Measurements from ENCODE around the gene DISP1. TPM values are rescaled to one million over a fixed set of nuclear protein-coding genes. Genes with fewer than 3 reads are reported as not detected.

DISP1 gene
- total and polyA plus RNA-seq, 10 of the 15 experiments (the other 5 are each of a cell fraction or from before 2014, with no cell fraction given), result 0.11 to 1.4 (median 0.72) TPM

DNA sequence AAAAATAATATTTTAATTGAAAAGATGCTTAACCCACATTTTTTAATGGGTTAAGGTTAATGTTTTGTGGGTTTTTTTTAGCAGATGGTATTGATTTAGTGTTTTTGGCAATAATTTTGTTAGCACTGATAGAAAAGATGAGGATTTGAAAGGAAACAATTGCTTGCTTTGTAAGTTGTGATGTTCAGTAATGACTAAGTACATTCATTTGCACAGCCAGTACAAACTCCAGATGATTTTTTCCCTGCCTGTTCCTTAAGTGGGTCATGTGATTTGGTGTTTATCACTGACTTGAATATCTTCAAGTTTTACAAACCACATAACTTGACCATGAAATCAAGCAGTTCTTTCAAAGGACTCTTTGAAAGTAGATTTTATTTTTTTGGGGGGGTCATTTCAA lies 15.0 kb downstream of the DISP1 start (continued):
- TF ChIP-seq, protein P1, sequence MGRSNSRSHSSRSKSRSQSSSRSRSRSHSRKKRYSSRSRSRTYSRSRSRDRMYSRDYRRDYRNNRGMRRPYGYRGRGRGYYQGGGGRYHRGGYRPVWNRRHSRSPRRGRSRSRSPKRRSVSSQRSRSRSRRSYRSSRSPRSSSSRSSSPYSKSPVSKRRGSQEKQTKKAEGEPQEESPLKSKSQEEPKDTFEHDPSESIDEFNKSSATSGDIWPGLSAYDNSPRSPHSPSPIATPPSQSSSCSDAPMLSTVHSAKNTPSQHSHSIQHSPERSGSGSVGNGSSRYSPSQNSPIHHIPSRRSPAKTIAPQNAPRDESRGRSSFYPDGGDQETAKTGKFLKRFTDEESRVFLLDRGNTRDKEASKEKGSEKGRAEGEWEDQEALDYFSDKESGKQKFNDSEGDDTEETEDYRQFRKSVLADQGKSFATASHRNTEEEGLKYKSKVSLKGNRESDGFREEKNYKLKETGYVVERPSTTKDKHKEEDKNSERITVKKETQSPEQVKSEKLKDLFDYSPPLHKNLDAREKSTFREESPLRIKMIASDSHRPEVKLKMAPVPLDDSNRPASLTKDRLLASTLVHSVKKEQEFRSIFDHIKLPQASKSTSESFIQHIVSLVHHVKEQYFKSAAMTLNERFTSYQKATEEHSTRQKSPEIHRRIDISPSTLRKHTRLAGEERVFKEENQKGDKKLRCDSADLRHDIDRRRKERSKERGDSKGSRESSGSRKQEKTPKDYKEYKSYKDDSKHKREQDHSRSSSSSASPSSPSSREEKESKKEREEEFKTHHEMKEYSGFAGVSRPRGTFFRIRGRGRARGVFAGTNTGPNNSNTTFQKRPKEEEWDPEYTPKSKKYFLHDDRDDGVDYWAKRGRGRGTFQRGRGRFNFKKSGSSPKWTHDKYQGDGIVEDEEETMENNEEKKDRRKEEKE (IDR thresholded peaks at IDR 0.05), result no peak
- TF ChIP-seq, protein P2, sequence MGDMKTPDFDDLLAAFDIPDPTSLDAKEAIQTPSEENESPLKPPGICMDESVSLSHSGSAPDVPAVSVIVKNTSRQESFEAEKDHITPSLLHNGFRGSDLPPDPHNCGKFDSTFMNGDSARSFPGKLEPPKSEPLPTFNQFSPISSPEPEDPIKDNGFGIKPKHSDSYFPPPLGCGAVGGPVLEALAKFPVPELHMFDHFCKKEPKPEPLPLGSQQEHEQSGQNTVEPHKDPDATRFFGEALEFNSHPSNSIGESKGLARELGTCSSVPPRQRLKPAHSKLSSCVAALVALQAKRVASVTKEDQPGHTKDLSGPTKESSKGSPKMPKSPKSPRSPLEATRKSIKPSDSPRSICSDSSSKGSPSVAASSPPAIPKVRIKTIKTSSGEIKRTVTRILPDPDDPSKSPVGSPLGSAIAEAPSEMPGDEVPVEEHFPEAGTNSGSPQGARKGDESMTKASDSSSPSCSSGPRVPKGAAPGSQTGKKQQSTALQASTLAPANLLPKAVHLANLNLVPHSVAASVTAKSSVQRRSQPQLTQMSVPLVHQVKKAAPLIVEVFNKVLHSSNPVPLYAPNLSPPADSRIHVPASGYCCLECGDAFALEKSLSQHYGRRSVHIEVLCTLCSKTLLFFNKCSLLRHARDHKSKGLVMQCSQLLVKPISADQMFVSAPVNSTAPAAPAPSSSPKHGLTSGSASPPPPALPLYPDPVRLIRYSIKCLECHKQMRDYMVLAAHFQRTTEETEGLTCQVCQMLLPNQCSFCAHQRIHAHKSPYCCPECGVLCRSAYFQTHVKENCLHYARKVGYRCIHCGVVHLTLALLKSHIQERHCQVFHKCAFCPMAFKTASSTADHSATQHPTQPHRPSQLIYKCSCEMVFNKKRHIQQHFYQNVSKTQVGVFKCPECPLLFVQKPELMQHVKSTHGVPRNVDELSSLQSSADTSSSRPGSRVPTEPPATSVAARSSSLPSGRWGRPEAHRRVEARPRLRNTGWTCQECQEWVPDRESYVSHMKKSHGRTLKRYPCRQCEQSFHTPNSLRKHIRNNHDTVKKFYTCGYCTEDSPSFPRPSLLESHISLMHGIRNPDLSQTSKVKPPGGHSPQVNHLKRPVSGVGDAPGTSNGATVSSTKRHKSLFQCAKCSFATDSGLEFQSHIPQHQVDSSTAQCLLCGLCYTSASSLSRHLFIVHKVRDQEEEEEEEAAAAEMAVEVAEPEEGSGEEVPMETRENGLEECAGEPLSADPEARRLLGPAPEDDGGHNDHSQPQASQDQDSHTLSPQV (IDR thresholded peaks at IDR 0.05), result no peak
- TF ChIP-seq, protein P3, sequence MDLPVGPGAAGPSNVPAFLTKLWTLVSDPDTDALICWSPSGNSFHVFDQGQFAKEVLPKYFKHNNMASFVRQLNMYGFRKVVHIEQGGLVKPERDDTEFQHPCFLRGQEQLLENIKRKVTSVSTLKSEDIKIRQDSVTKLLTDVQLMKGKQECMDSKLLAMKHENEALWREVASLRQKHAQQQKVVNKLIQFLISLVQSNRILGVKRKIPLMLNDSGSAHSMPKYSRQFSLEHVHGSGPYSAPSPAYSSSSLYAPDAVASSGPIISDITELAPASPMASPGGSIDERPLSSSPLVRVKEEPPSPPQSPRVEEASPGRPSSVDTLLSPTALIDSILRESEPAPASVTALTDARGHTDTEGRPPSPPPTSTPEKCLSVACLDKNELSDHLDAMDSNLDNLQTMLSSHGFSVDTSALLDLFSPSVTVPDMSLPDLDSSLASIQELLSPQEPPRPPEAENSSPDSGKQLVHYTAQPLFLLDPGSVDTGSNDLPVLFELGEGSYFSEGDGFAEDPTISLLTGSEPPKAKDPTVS (IDR thresholded peaks at IDR 0.05; ENCODE audit: low read depth, low read length), result no peak
- no peak for TF ChIP-seq CBX5 (IDR thresholded peaks at IDR 0.05; ENCODE audit: low read depth)
- TF ChIP-seq MTA2 (IDR thresholded peaks at IDR 0.05; ENCODE audit: low read depth), result no peak
- TF ChIP-seq NR2C2 (IDR thresholded peaks at IDR 0.05; ENCODE audit: borderline replicate concordance, control insufficient read depth, insufficient read length, low read depth), result no peak
- TF ChIP-seq POU2F2 (IDR thresholded peaks at IDR 0.05; ENCODE audit: borderline replicate concordance, low read depth, low read length), result no peak
- TF ChIP-seq TCF7 (IDR thresholded peaks at IDR 0.05; ENCODE audit: borderline replicate concordance), result no peak
- TF ChIP-seq CBX3 (IDR thresholded peaks at IDR 0.05; ENCODE audit: borderline replicate concordance, low read depth), result no peak
- no peak for TF ChIP-seq MXI1 (IDR thresholded peaks at IDR 0.05; ENCODE audit: low read depth, low read length)
- no peak for TF ChIP-seq SREBF1 (IDR thresholded peaks at IDR 0.05; ENCODE audit: low read length)
- TF ChIP-seq SP1 (IDR thresholded peaks at IDR 0.05; ENCODE audit: low read depth, low read length), result no peak

Data from GM12878 (cell line).